Activated CD4-positive, alpha-beta T cell treated with anti-CD3 and anti-CD28 coated beads, Interleukin-2, amount 10 ng/mL, durations not matched to agents 24 days and 14 days (primary cell): ENCODE measurements around the gene OR52W1. TPM values are rescaled to one million over a fixed set of nuclear protein-coding genes. Genes with fewer than 3 reads are reported as not detected.

Experiments
- DNase-seq: peaks from one replicate; pipeline ENCODE4 v3.0.0; 2022
- H3K27ac Mint-ChIP-seq: one replicate; pipeline ENCODE4 v1.8.0; 2022; ENCODE audit warnings: mild to moderate bottlenecking, mixed read lengths
- H3K27me3 Mint-ChIP-seq: one replicate; pipeline ENCODE4 v1.8.0; 2022; ENCODE audit warnings: mixed read lengths
- H3K36me3 Mint-ChIP-seq: one replicate; pipeline ENCODE4 v1.8.0; 2022; ENCODE audit warnings: low read depth, mild to moderate bottlenecking, mixed read lengths
- H3K4me1 Mint-ChIP-seq: one replicate; pipeline ENCODE4 v1.8.0; 2021; ENCODE audit warnings: mixed read lengths
- H3K4me3 Mint-ChIP-seq: one replicate; pipeline ENCODE4 v1.8.0; 2022; ENCODE audit warnings: mild to moderate bottlenecking, moderate library complexity, mixed read lengths
- H3K9me3 Mint-ChIP-seq: one replicate; pipeline ENCODE4 v1.8.0; 2021; ENCODE audit warnings: mixed read lengths
- intact Hi-C: fragments of 100-400 bp; cut with micrococcal nuclease; formaldehyde crosslinking; loops from one replicate; pipeline ENCODE4 v1.15.1; 2023
- total RNA-seq: library from RNA; stranded (reverse); gene quantifications from 2 replicates; pipeline ENCODE4 v1.2.3, GENCODE V29; 2022

OR52W1 gene, protein sequence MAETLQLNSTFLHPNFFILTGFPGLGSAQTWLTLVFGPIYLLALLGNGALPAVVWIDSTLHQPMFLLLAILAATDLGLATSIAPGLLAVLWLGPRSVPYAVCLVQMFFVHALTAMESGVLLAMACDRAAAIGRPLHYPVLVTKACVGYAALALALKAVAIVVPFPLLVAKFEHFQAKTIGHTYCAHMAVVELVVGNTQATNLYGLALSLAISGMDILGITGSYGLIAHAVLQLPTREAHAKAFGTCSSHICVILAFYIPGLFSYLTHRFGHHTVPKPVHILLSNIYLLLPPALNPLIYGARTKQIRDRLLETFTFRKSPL
- not detected in 2 replicates for total RNA-seq

DNA sequence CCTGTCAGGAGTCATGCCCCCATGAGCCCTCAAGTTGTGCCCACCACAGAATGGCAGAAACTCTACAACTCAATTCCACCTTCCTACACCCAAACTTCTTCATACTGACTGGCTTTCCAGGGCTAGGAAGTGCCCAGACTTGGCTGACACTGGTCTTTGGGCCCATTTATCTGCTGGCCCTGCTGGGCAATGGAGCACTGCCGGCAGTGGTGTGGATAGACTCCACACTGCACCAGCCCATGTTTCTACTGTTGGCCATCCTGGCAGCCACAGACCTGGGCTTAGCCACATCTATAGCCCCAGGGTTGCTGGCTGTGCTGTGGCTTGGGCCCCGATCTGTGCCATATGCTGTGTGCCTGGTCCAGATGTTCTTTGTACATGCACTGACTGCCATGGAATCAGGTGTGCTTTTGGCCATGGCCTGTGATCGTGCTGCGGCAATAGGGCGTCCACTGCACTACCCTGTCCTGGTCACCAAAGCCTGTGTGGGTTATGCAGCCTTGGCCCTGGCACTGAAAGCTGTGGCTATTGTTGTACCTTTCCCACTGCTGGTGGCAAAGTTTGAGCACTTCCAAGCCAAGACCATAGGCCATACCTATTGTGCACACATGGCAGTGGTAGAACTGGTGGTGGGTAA is at the start of gene OR52W1:
Gene OR52W1 (plus strand): TSS at position 51 of the 637 bp plus-strand sequence. CDS start 0 bp downstream, at position 51.
- H3K9me3 Mint-ChIP-seq: no peaks in the 10 kb centered on the region
- H3K4me3 Mint-ChIP-seq: no peak within 1 kb of the TSS
- no peak within 1 kb of the TSS for H3K27ac Mint-ChIP-seq
- H3K36me3 Mint-ChIP-seq: peaks cover 3% of the 10 kb centered on the region
- DNase-seq: peak; percentile 44
- H3K4me1 Mint-ChIP-seq: peaks cover 37% of the 10 kb centered on the region
- intact Hi-C loops: no loop called here
- H3K27me3 Mint-ChIP-seq: no peaks in the 10 kb centered on the region

DNA sequence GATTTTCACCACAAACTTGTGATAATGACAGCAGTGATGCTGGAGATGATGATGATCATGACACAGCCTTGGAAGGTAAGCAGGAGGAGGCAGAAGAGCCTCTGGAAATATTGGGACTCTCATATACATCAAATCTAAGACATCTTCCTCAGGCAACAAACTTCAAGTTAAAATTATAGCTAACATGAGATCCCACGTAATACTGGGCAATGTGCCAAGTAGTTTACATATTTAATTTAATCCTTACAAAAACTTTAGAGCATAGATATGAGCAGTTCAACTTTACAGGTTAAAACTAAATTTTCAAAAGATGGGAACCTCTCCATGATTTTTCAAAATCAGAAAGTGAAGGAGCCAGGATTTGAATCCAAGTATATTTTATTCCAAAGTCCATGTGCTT is 47.9 kb upstream of the OR52W1 start:
- no peak for DNase-seq
- Mint-ChIP-seq H3K4me3 (no peak overlapping the region), H3K27me3 (peaks cover 2% of the 10 kb centered on the region), H3K9me3 (peaks cover 4% of the 10 kb centered on the region), H3K36me3 (no peaks in the 10 kb centered on the region), H3K27ac (no peak overlapping the region), H3K4me1 (no peaks in the 10 kb centered on the region)
- intact Hi-C loops: no loop called here

DNA sequence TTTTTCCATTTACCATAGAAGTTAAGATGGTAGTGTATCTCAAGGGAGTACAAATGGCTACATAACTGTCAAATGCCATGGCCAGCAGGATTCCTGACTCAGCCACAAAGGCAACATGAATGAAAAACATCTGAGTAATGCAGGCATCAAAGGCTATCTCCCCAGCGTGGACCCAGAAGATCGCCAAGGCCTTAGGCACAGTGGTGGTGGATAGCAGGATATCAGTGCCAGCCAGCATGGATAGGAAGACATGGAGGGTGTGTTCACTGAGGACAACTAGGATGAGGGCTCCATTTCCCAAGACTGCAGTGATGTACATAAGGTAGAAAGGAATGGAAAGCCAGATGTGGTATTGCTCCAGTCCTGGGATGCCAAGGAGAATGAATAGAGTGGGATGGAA is 46.9 kb upstream of the OR52W1 start:
- no peak overlapping the region for H3K4me3 Mint-ChIP-seq
- intact Hi-C loops: no loop called here
- DNase-seq: no peak
- peaks cover 2% of the 10 kb centered on the region for H3K27me3 Mint-ChIP-seq
- no peak overlapping the region for H3K27ac Mint-ChIP-seq
- no peaks in the 10 kb centered on the region for H3K36me3 Mint-ChIP-seq
- H3K9me3 Mint-ChIP-seq: peaks cover 4% of the 10 kb centered on the region
- no peaks in the 10 kb centered on the region for H3K4me1 Mint-ChIP-seq

DNA sequence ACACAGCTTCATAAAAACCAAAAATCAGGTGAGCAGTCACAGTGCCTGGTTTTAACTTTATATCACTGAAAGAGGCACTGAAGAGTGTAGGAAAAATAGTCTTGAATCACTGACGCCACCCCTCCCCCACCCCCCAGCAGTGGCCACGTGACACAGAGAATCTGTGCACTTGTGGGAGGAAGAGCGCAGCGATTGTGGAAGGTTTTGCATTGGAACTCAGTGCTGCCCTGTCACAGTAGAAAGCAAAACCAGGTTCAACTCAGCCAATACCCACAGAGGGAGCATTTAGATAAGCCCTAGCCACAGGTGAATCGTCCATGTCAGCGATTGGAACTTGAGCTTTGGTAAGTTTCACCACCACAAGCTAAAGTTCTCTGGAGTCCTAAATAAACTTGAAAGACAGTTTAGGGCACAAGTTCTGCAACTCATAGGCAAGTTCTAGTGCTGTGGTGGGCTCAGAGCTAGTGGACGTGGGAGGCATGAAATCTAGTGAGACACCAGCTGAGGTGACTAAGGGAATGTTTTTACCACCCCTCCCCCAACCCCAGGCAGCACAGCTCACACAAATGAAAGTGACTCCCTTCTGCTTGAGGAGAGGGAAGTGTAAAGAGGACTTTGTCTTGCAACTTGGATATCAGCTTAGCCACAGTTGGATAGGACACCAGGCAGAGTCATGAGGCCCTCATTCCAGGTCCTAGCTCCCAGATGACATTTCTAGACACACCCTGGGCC is 42.2 kb upstream of the OR52W1 start:
- peaks cover 2% of the 10 kb centered on the region for H3K27me3 Mint-ChIP-seq
- no peaks in the 10 kb centered on the region for H3K4me1 Mint-ChIP-seq
- no peak overlapping the region for H3K27ac Mint-ChIP-seq
- no peak for DNase-seq
- intact Hi-C loops: no loop called here
- H3K36me3 Mint-ChIP-seq: no peaks in the 10 kb centered on the region
- H3K4me3 Mint-ChIP-seq: no peak overlapping the region
- H3K9me3 Mint-ChIP-seq: no peaks in the 10 kb centered on the region

DNA sequence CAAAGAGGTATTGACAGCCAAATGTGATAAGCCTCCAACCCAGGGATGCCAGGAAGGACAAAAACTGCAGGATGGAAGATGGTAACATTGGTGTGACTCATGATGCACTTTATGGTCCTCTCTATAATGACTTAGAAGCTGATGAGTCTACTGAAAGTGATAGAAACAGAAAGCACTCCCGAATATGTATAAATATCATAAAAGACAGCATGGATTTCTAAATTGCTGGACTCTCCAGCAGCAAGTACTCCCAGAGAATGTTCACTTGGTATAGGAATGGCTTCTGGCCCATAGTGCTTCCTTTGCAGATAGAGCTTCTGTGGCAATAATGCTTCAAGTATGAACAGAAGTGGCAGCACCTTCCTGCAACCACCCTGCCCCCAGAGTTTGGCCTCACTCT is 28.8 kb upstream of the OR52W1 start, which contains the start of gene OR52B2:
Gene OR52B2 (minus strand): TSS at position 101 of the 400 bp plus-strand sequence. CDS start 0 bp downstream, at position 101.
- intact Hi-C loops: no loop called here

DNA sequence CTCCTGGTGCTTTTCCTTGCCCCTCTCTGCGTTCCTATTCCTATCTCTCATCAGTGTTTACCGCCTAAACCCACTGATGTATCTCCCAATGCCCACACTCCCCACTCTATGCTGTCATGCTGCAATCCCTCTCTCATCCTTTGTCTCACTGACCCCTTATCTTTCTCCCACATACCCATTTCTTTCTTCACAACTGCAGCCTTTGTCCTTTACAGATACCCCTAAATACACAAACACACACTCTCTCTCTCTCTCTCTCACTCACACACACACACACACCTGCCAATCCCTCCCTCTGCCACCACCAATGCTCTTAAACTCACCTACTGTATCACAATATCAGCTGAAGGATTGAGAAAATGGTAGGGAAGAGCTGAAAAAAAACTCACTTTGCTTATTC is 23.6 kb upstream of the OR52W1 start:
- intact Hi-C loops: no loop called here
- H3K27me3 Mint-ChIP-seq: peaks cover 23% of the 10 kb centered on the region
- no peaks in the 10 kb centered on the region for H3K9me3 Mint-ChIP-seq
- no peak for DNase-seq
- H3K27ac Mint-ChIP-seq: no peak overlapping the region
- no peak overlapping the region for H3K4me3 Mint-ChIP-seq
- no peaks in the 10 kb centered on the region for H3K36me3 Mint-ChIP-seq
- H3K4me1 Mint-ChIP-seq: peaks cover 2% of the 10 kb centered on the region

More for the DNA sequence above, 28.8 kb upstream of the OR52W1 start, which contains the start of gene OR52B2:
- Mint-ChIP-seq H3K36me3 (no peaks in the 10 kb centered on the region), H3K9me3 (no peaks in the 10 kb centered on the region), H3K27me3 (peaks cover 16% of the 10 kb centered on the region), H3K27ac (no peak within 1 kb of the TSS), H3K4me3 (no peak within 1 kb of the TSS), H3K4me1 (no peaks in the 10 kb centered on the region)
- no peak for DNase-seq

DNA sequence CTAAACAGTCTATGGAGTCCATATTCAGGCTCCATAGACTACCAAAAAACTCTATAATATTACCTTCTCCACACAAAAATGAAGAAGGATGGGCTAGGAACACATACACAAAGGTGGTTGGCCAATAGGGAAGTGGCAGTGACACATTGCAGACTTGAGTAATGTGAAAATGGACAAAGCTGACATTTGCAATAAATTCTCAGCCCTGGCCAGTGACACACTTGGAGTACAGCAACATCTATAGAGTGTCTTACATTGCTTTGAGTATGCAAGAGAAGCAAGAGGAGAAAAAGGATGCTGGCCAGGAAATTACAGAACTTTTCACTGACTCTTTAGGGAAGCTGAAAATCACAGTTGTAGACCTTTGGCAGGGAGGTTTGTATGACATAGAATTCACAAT is 7.3 kb upstream of the OR52W1 start:
- H3K4me3 Mint-ChIP-seq: no peak overlapping the region
- intact Hi-C loops: no loop called here
- no peak for DNase-seq
- H3K9me3 Mint-ChIP-seq: no peaks in the 10 kb centered on the region
- H3K4me1 Mint-ChIP-seq: peaks cover 11% of the 10 kb centered on the region
- no peaks in the 10 kb centered on the region for H3K36me3 Mint-ChIP-seq
- peaks cover 4% of the 10 kb centered on the region for H3K27me3 Mint-ChIP-seq
- no peak overlapping the region for H3K27ac Mint-ChIP-seq

DNA sequence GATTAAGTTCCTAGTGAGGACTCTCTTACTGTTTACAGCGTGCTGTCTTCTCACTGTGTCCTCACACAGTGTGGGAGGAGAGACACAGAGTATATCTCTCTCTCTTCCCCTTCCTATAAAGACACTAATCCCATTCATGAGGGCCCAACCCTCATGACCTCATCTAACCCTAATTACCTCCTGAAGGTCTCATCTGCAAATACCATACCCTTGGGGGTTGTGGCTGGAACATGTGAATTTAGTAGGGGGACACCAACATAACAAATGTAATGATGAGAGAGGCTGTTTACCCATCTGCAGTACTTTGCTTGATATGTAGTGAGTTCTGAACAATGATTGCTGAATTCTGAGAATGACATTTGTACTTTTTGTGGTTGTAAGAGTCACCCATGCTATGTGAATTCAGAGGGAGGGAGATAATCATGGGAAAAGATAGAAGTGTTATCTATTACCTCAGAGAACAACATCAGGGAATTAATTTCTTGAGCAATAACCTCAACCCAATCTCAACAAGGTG is 4.9 kb upstream of the OR52W1 start:
- Mint-ChIP-seq H3K4me1 (peaks cover 13% of the 10 kb centered on the region), H3K27me3 (peaks cover 4% of the 10 kb centered on the region), H3K27ac (no peak overlapping the region), H3K36me3 (no peaks in the 10 kb centered on the region), H3K9me3 (no peaks in the 10 kb centered on the region), H3K4me3 (no peak overlapping the region)
- intact Hi-C loops: no loop called here
- no peak for DNase-seq

DNA sequence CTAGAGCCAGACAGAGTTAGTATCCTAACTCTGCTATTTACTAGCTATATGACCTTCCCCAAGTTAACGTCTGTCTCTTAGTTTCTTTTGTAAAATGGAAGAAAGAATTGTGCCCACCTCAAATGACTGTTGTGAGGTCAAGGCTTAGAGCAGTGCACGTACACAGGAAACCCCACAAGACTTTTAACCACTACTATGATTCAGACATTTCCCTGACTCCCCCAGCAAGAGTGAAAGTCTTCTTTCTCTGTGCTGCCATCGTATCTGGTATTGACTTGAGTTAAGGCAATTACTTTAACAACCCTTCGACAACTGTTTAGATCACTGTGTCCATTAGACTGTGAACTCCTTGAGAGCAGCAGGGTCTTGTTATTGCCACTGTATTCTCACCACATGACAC is 2.6 kb upstream of the OR52W1 start:
- intact Hi-C loops: no loop called here
- Mint-ChIP-seq H3K27me3 (peaks cover 4% of the 10 kb centered on the region), H3K4me1 (peaks cover 18% of the 10 kb centered on the region), H3K27ac (no peak overlapping the region), H3K36me3 (no peaks in the 10 kb centered on the region), H3K9me3 (no peaks in the 10 kb centered on the region), H3K4me3 (no peak overlapping the region)
- peak; percentile 57 for DNase-seq

DNA sequence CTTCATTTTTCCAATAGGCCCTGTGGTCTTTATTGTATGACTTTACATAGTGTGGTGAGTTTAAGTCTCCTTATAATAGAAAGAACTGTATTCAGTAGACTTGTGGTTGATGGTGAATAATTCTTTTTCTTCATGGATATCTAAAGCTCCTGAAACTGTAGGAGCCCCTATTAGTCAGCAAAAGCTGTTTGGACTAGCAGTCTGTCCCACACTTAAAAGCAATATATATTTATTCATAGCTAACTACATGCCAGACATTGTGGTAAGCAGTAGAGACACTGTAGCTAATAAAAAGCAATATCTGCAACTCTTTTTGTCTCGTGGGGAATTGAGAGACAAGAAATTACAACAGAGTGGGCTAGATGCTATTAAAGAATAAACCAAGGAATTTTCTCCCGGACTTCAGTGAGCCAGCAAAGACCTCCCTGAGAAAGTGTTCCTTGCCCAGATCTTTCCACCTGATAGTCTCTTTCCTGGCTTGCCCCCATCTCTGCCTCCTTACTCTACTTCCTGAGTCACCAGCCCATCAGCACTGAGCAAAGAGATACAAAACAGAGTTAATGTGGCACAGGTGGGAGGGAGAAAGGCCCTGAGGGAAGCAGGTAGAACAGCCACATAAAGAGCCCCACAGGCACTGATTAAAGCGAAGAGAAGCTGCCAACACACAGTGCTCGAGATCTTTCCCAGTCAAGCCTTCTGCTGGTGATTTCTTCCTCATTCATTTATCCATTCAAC is 1.4 kb upstream of the OR52W1 start:
- Mint-ChIP-seq H3K4me1 (peaks cover 23% of the 10 kb centered on the region), H3K9me3 (no peaks in the 10 kb centered on the region), H3K36me3 (no peaks in the 10 kb centered on the region), H3K27me3 (no peaks in the 10 kb centered on the region), H3K4me3 (no peak overlapping the region), H3K27ac (no peak overlapping the region)
- intact Hi-C loops: no loop called here
- DNase-seq: peak; percentile 43

DNA sequence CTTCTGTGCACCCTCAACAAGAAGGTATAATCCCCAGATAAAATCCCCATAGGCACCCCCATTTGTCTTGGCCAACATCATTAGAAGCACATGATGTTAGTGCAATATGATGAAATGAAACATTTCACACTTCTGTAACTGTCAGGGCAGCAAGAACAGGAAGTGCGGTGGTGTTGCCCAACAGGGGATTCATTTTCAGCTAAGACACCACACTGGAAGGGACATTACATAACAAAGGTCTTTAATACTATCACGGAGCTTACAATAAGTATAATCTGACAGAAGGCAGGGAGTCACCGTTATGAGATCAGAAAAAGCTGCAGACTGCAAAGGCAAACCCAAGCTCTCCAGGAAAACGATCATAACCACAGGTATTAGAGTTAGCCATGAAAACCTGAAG is 2.0 kb downstream of the OR52W1 start:
- intact Hi-C loops: no loop called here
- Mint-ChIP-seq H3K9me3 (no peaks in the 10 kb centered on the region), H3K27ac (peak overlapping the region; percentile 17), H3K27me3 (no peaks in the 10 kb centered on the region), H3K36me3 (peaks cover 3% of the 10 kb centered on the region), H3K4me1 (peaks cover 37% of the 10 kb centered on the region), H3K4me3 (no peak overlapping the region)
- peak; percentile 49 for DNase-seq

DNA sequence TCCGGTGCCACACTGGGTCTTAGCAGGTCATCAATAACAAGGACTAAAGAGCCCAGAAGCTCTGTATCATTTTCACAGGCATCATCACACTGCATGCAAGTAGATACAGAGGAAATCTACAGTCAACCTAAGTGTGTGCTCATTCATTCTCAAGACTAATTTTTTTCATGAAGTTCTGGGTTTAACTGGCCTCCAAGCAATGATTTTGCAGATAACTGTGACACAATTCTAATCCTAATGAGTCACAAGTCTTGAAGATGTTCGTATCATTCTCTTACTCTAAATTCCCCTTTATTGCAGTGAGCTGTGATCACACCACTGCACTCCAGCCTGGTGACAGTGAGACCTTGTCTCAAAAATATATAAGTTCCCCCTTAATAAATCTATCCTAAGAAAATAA is 2.5 kb downstream of the OR52W1 start:
- peak; percentile 47 for DNase-seq
- H3K27me3 Mint-ChIP-seq: no peaks in the 10 kb centered on the region
- intact Hi-C loops: no loop called here
- no peak overlapping the region for H3K27ac Mint-ChIP-seq
- peaks cover 32% of the 10 kb centered on the region for H3K4me1 Mint-ChIP-seq
- H3K4me3 Mint-ChIP-seq: no peak overlapping the region
- H3K36me3 Mint-ChIP-seq: peaks cover 3% of the 10 kb centered on the region
- no peaks in the 10 kb centered on the region for H3K9me3 Mint-ChIP-seq

DNA sequence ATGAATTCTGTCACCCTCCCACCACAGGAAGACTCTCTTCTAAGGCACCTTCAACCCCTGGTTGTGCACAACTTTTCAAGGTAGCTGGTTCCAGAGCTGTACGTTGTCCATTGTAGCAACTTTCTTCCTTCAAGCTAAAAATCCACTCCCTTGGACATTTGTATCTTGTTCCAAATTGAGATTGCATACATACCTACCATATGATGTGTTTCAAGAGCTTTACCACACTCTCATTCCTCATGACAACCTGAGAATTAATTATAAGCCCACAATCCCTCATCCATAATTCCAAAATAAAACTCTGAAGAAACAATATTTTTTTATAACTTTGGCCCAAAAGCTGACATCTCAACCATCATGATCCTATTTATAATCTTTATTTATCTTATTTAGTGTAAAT is 3.0 kb downstream of the OR52W1 start:
- DNase-seq: peak; percentile 31
- H3K36me3 Mint-ChIP-seq: peaks cover 3% of the 10 kb centered on the region
- intact Hi-C loops: loop anchor here (2.0 kb wide), 1 partner anchor 33 kb away; the partner anchor contains the start of gene FHIP1B
- H3K4me1 Mint-ChIP-seq: peaks cover 30% of the 10 kb centered on the region
- H3K4me3 Mint-ChIP-seq: no peak overlapping the region
- no peak overlapping the region for H3K27ac Mint-ChIP-seq
- no peaks in the 10 kb centered on the region for H3K9me3 Mint-ChIP-seq
- no peaks in the 10 kb centered on the region for H3K27me3 Mint-ChIP-seq
